ENCODE results near the gene NCOR2.

Gene NCOR2

GRCh38 chr12:124543052-124543589, 24.3 kb downstream of the NCOR2 start:
- DNase-seq (ENCODE audit: low read depth) = no peak

DNA sequence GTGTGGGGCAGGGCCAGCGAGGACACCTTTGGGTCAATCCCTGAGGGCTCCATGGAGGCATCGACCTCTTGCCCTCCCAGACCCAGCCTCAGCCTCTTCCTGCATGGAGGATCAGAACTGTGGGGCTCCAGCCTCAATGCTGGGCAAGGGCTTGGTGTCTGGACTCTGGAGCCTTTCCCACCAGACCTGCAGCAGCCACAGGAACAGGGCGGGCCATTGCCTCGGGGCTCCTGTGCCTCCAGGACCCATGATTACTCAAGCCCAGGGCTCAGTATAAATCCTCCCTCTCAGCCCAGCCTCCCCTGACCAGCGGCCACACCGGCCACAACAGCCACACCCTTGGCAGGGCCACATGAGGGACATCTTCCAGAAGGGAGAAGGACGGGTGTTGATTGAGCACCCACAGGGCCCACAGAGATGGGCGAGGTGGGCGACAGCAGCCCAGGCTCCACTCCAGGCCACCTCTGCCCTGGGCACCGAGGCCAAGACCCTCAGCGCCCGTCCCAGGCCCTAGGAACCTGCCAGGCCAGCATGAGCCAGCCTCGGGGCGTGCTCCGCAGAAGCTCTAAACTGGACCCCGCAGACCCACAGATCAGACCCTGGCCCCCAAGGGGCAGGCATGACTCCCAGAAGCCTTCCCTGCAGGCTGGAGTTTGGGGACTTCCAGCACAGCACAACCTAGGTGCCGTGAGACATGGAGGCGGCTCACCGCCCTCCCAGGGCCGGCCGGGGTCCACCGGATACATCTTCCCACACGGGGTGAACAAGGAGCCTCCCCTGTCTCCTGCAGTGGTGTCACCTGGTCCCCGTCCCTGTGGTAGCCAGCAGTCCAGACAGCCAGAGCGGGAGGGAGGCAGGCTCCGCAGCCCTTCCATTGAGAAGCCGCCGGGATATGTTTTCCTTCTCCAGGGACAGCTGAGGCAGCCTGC, 25.1 kb downstream of the NCOR2 start:
- DNase-seq (ENCODE audit: low read depth) = no peak

DNA sequence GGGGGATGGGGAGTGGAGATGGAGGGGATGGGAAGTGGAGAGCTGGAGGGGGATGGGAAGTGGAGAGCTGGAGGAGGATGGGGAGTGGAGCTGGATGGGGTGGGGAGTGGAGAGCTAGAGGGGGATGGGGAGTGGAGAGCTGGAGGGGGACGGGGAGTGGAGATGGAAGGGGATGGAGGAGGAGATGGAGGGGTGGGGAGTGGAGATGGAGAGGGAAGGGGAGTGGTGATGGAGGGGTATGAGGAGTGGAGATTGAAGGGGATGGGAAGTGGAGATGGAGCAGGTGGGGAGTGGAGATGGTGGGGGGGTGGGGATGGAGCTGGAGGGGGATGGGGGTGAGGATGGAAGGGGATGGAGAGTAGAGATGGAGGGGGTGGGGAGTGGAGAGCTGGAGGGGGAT, 26.1 kb downstream of the NCOR2 start:
- DNase-seq (ENCODE audit: low read depth) = no peak

DNA sequence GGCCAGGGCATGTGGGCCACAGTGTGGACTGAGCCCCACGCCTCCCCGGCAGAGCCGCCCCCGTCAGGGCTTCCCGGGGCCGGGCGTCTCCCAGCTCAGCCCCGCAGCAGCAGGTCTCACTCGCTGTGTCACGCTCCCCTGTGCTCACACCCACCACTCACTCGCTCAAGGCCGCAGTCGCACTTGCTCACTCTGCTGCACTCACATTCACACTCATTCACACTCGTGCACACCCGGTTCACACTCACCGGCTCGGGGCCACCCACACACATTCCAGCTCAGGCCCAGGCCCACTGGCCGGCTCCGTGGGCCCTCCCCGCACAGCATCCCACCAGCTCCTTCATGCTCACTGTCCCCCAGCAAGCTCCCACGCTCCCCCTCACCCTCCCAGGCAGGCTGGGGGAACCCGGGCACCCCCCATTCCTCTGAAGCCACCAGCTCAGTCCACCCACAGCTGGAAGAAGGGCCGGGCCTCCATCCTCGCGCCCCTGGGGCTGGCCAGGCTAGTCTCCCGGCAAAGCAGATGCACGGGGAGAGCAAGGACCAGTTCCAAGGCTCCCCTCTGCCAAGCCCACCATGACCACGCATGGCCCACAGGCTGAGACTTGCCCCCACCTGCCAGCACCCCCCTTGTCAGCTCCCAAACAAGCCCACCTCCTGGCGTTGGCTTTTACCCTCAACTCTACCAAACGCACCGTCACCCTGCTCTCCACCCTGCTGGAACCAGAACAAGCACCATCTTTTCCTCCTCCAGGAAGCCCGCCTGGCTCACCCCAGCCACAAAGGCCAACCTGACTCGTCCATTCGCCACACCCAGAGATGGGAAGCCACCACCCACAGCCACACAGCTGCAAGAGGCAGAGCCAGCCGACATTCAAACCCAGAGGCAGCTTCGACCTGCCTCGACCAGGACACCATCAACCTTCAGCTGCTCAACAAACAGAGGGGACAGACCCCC, 28.0 kb downstream of the NCOR2 start:
- DNase-seq (ENCODE audit: low read depth) = no peak

GRCh38 chr12:124538194-124539082, 29.0 kb downstream of the NCOR2 start:
- DNase-seq (ENCODE audit: low read depth) = no peak

DNA sequence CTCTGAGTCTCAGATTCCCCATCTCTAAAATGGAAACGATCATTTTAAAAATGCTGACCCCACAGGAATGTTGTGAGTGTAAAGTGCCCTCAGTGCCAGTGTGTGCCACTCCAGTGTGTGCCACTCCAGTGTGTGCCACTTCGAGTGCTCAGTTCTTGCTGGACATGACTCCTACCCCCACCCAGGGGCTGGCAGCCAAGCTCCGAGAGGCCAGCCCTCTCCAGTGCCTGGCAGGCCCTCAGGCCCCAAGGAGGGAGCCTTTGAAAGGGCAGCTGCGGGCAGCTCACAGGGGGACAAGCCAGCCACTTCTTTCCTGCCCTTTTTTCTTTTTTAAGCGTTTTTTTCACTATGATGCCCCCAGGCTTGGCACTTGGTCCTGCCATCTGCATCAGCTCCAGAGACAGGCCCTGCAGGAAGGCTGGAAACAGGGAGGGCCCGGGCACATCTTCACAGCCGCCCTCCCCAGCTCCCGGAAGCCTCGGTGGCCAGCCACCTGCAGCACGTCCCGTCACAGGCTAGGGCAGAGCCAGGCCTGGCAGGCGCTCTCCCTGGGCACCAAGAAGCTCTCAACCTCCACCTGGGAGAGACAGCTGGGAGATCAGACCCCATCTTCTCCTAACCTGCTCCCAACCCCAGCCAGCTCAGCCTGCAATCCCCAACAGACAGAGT, 29.8 kb downstream of the NCOR2 start:
- no peak for DNase-seq (ENCODE audit: low read depth)

DNA sequence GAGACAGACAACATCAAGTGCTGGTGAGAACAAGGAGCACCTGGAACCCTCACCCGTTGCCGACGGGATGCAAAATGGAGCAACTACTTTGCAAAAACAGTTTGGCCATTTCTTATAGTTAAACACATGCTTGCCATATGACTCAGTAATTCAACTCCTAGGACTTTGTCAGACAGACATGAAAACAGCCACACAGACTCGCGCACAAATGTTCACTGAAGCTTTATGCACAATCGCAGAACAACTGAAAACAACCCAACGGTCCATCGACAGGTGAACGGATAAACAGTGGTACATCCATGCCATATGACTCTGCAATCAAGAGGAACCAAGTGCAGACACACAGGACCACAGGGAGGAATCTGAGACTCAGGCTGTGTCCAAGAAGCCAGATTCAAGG, 30.8 kb downstream of the NCOR2 start:
- DNase-seq (ENCODE audit: low read depth) = no peak

DNA sequence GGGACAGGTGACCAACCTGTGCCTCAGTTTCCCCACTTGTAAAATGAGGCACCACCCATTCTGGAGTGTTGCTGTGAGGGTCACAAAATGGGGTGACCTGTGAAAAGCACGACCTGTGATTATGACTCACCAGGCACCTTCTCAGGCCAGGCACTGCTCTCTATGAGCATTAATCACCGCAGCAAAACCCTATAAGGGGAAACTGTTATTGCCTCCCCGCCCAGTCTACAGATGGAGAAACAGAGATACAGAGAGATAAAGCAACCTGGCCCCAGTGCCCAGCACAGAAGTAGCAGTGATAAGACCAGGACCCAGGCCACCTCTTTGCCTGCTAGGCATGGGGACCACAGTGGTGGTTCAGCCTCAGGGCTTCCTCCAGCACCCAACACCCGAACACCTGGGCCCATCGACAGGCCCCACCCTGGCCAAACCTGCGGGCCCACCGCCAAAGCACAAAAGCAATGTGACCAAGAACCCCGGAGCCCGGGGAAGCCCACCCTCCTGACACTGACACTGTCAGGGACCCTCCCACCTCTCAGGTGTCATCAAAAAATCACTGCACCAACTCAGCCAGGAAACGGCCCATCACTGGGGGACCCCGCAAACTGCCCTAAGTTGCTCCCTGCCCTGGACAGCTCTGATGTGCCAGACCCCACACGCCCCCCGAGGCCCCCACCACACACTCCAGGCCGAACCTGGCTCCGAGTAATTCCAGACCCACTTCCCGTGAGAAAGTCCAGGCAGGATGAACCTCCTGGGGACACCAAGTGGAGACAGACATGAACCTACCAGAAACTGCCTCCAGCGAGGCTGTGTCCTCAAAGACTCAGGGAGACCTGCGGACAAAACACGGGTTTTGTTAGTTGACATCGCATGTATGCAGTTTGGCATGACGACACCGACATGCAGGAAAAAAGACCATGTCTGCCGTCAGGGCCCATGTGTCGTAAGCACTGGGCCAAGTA, 32.4 kb downstream of the NCOR2 start:
- no peak for DNase-seq (ENCODE audit: low read depth)

DNA sequence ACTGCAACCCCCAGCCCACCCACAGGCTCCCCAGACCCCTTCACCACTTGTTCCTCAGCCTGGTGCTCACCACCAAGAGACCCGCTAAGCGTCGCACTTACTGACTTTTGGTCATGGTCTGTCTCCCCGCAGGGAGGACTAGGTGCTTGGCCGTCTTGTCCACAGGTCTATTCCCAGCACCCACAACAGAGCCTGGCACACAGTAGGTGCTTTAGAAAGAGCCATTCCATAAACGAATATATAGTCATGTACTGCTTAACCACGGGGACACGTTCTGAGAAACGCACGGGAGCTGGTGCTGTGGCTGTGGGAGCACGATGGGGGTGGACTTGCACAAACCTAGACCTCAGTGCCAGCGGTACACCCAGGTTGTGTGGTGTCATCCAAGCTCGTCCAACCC, 34.0 kb downstream of the NCOR2 start:
- DNase-seq (ENCODE audit: low read depth) = no peak

DNA sequence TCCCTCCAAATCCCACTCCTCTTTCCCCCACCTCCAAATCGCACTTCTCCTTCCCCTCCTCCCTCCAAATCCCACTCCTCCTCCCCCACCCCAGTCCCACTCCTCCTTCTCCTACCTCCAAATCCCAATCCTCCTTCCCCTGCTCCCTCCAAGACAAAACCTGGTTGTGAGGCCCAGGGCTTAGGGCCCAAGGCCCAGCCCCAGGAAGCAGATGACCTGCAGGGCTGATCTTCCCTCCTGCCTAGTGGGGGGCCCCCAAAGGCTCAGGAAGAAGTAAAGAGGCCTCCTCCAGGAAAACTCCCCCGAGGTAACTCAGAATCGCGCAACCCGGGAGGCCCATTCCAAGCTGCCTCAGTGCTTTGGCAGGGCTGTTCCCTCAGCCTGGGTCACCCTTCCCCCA, 34.4 kb downstream of the NCOR2 start:
- DNase-seq (ENCODE audit: low read depth) = no peak

DNA sequence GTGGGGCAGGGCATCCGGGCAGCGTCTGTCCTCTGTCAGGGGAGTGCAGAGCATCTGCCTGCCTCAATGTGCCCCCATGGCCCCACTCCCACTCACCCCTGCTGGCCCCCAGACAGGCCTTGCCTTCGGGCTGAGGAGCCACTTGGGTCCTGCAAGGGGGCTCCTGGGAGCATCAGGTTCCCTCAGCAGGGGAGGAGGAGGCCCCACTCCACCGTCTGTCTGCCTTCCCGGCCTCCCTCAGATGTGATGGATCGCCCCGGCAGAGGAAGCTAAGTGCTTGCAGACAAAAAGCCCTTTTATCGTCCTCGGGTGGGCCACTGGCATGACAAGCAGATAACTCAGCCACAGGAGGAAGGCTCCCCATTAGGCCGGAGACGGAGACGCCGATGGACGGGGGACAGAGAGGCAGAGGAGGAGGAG, 35.1 kb downstream of the NCOR2 start:
- DNase-seq (ENCODE audit: low read depth) = no peak

- DNase-seq (ENCODE audit: low read depth) = no peak
These were observed 35.5 kb downstream of the NCOR2 start for GRCh38 chr12:124531906-124532305.

DNA sequence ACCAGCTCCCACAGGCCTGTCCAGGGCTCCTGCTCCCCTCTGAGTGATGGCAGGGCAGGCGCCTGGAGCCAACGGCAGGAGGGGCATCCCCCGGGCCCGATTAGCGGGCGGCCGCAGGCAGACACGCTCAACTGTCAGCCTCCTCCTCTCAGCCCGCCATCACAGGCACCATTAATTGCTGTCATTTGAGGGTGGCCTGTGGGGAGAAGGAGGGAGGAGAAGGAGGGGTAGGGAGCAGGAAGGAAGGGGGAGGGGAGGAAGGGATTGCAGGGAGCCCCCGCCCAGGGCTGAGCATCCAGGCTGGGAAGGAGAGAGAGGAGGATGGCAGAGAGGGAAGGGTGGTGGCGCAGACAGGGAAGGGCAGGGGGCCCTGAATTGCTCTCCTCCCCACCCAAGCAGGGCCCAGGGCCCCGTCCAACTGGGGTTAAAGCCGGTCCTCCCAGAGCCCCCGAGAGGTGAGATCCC, 36.1 kb downstream of the NCOR2 start:
- DNase-seq (ENCODE audit: low read depth) = no peak

DNA sequence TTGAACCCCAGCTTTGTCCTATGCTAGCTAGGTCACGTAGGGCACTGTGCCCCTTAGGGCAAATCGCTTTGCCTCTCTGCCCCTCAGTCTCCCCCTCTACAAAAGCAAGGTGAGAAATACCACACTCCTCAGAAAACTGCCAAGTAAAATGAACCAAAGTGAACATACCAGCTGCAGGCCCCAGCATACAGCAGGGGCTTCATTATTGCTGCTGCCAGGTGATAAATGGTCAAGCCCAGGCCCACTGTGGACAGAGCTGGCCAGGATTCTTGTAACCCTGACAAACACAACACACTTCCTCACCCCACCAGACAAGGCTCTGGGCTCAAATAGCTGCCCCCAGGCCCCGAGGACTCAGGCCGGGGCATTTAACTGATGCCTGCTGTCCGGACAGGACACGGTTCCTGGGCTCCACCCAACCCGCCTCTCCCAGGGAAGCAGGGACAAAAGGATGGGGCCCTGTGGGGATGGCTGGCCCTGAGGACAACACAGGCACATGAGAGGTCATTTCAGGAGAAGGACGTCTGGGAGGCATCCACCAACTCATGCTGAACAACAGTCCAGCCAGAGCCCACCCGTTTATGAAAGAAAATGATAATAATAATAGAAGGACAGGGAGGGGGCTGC, 36.7 kb downstream of the NCOR2 start:
- no peak for DNase-seq (ENCODE audit: low read depth)

- no peak for DNase-seq (ENCODE audit: low read depth)
These were observed 37.7 kb downstream of the NCOR2 start for GRCh38 chr12:124529565-124530276.

- no peak for DNase-seq (ENCODE audit: low read depth)
These were observed 39.4 kb downstream of the NCOR2 start for GRCh38 chr12:124527861-124528561.

DNA sequence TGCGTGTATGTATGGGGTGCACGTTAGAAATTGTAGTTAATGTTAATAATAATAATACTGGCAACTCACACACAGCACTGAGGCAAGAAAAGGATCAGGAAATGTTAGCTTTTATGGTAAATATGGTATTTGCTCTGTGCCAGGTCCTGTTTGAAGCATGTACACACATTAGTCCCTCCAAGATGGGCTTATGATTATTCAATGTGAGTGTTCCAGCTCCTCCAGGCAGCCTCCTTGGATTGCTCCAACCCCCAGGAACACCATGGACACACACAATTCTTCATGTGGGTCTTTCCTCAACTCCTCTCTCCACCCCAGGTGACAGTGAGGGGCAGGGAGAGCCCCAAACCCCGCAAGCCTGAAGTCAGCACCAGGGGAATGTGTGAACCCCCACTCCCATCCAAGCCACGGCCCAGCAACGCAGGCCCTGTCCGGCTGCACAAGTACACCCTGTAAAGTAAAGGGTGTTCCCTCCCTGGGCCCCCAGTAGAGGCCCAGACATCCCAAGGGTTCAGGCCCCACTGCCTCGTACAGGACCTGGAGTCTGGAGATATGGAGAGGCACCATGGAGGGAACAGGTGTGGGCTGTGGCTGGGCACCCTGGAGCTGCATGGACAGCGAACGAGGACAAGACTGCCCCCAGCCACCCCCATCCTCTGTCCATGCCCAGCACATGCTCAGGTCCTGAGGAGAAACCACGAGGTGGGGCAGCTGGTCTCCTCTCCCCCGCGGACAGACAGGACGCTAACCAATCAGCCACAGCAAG, 41.3 kb downstream of the NCOR2 start:
- DNase-seq (ENCODE audit: low read depth) = no peak
